ENCODE results near the gene KIAA2012.
"Not testable (repeated sequence)": the region's sequence is repeated elsewhere in the genome, so short reads cannot be mapped to it uniquely, and the experiment has no call there.

GRCh38 chr2:202136039-202136438 lies 63.0 kb downstream of the KIAA2012 start:
- not testable (repeated sequence) for TF ChIP-seq CTCF (IDR thresholded peaks at IDR 0.05; ENCODE audit: low read length); EZH2 (optimal IDR thresholded peaks at IDR 0.05; ENCODE audit: low read depth, low read length); EZH2phosphoT487 (IDR thresholded peaks at IDR 0.05; ENCODE audit: low read length)
